Tracheal epithelial cell (primary cell): ENCODE measurements around the gene OR7D4. TPM values are rescaled to one million over a fixed set of nuclear protein-coding genes. Genes with fewer than 3 reads are reported as not detected.

Experiments
- total RNA-seq: library from RNA; depleted of rRNA; stranded (reverse); fragments of >200 nt; gene quantifications from 2 replicates; pipeline ENCODE4 v1.2.1, GENCODE V29; 2014

Gene OR7D4
- total RNA-seq = not detected in 2 replicates

DNA sequence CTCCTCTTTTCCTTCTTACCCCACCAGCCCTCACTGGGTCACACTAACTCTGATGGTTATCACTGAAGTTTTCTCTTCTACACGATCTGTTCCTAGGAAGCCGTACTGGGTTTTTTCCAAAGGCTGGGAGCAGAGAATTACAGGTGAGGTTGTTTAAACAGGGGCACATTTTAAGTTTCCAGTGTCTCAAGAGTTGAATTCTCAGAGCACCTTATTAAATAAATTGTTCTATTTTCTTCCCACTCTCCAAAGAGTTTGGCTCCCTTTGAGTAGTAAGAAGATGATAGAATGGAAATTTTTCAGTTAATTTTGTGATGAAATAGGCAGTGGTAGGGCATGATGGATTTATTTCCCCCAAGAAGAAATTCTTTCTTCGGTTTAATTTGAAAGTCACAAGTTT is at the start of gene OR7D4:
Gene OR7D4 (minus strand): TSS at position 101 of the 400 bp plus-strand sequence. CDS start 4,752 bp downstream, outside the sequence.

DNA sequence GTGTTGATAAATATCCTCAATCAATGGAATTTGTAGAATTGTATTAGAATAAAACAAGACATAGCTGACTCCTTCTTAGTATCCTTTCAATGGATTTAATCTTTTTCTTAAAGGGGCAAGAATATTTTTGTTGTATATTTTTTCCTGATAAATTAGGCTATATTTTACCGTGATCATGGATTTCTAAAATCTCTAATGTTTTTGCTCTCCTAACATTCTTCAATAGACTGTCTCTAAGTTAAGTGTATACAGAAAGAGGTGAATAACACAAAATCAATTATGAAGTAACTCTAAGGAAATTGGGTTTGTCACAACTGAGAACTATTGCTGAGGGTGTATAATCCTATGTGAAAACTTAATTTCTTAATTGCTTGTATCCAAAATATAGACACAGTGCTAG is 31.2 kb upstream of the OR7D4 start, which contains the start of gene OR7E24:
Gene OR7E24 (plus strand): TSS at position 301 of the 400 bp plus-strand sequence. CDS start 114 bp downstream, outside the sequence.

DNA sequence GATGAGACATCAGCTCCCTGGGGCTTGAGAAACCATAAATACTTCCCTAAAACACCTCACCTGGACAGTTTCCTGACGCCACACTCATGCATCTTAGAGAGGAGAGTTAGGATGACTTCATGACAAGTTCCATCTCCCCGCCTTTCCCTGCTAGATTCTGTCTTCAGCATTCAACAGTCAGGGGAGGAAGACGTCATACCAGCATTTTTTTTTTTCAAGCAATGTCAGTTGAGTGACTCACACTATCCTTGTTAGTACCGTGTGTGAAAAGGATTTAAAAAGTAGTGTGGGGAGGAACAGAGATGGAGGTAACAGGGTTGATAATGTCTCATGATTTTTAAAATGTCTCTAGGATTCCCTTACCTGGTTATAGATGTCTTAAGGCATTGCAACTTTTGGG is 40.5 kb downstream of the OR7D4 start, which contains the start of gene OR7D2:
Gene OR7D2 (plus strand): TSS at position 79 of the 400 bp plus-strand sequence. CDS start 6,803 bp downstream, outside the sequence.

Other genes with a start within 250 kb of the OR7D4 start
- gene MUC16, start 209.2 kb downstream of the OR7D4 start, total RNA-seq = under 0.01 and 0.24 TPM in 2 replicates
- not detected in 2 replicates for gene OR1M1, start 132.5 kb downstream of the OR7D4 start, total RNA-seq
- gene OR7G2, start 112.1 kb downstream of the OR7D4 start, total RNA-seq = not detected in 2 replicates
- not detected in 2 replicates for gene OR7G1, start 103.8 kb downstream of the OR7D4 start, total RNA-seq
- gene OR7G3, start 92.6 kb downstream of the OR7D4 start, total RNA-seq = not detected in 2 replicates
- 11.3 and 13.2 TPM in 2 replicates for gene ZNF317, start 79.2 kb downstream of the OR7D4 start, total RNA-seq
- not detected in 2 replicates for gene OR7D2, start 40.6 kb downstream of the OR7D4 start, total RNA-seq
- not detected in 2 replicates for gene OR7E24, start 31.3 kb upstream of the OR7D4 start, total RNA-seq
- gene ZNF699, start 90.2 kb upstream of the OR7D4 start, total RNA-seq = 11.3 and 18.8 TPM in 2 replicates
- gene ZNF559, start 104.6 kb upstream of the OR7D4 start, total RNA-seq = 7.2 and 13.0 TPM in 2 replicates
- 0.21 and 0.72 TPM in 2 replicates for gene ZNF177, start 143.4 kb upstream of the OR7D4 start, total RNA-seq
- gene ZNF266, start 216.0 kb upstream of the OR7D4 start, total RNA-seq = 5.8 and 8.1 TPM in 2 replicates